ENCODE data around the gene SCART1. TPM values are rescaled to one million over a fixed set of nuclear protein-coding genes. Genes with fewer than 3 reads are reported as not detected.

Gene SCART1
- total RNA-seq, 6 experiments from 2014 or later = 0.18 to 1.6 (median 0.33) TPM

DNA sequence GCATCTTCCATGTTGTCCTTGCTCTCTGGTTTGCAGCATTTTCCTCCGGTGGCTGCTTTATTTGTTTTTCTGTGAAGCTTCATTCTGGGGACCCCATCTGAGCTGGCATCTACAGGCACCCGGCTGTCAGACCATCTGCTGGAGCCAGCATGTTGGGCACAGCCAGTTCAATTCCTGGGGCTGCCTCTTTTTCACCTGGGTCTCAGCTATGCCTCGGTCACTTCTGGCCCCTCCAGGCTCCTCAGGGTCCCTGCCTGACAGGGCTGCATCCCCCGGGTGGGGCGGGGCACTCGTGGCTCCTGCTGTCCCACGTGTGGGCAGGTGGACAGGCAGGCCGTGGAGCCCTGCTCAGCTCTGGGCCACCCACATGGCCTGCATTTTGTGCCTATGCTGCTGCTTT, 8.1 kb downstream of the SCART1 start:
- 81% methylated on average over 3 of the region's 8 CpGs for WGBS (ENCODE audit: insufficient coverage, low coverage, low lambda C conversion rate, missing lambda C conversion rate)
- Histone ChIP-seq H3K27me3 (no peaks in the 10 kb centered on the region), H3K4me3 (no peak overlapping the region), H3K36me3 (no peaks in the 10 kb centered on the region), H3K27ac (no peak overlapping the region), H3K4me1 (no peaks in the 10 kb centered on the region), H3K9me3 (no peaks in the 10 kb centered on the region)
- TF ChIP-seq, protein P1, sequence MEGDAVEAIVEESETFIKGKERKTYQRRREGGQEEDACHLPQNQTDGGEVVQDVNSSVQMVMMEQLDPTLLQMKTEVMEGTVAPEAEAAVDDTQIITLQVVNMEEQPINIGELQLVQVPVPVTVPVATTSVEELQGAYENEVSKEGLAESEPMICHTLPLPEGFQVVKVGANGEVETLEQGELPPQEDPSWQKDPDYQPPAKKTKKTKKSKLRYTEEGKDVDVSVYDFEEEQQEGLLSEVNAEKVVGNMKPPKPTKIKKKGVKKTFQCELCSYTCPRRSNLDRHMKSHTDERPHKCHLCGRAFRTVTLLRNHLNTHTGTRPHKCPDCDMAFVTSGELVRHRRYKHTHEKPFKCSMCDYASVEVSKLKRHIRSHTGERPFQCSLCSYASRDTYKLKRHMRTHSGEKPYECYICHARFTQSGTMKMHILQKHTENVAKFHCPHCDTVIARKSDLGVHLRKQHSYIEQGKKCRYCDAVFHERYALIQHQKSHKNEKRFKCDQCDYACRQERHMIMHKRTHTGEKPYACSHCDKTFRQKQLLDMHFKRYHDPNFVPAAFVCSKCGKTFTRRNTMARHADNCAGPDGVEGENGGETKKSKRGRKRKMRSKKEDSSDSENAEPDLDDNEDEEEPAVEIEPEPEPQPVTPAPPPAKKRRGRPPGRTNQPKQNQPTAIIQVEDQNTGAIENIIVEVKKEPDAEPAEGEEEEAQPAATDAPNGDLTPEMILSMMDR (IDR thresholded peaks at IDR 0.05) = no peak
- TF ChIP-seq POLR2A (IDR thresholded peaks at IDR 0.05) = no peak
- intact Hi-C loops (cut with DNase I) = no loop called here
- no peak for DNase-seq
- no peak for ATAC-seq

DNA sequence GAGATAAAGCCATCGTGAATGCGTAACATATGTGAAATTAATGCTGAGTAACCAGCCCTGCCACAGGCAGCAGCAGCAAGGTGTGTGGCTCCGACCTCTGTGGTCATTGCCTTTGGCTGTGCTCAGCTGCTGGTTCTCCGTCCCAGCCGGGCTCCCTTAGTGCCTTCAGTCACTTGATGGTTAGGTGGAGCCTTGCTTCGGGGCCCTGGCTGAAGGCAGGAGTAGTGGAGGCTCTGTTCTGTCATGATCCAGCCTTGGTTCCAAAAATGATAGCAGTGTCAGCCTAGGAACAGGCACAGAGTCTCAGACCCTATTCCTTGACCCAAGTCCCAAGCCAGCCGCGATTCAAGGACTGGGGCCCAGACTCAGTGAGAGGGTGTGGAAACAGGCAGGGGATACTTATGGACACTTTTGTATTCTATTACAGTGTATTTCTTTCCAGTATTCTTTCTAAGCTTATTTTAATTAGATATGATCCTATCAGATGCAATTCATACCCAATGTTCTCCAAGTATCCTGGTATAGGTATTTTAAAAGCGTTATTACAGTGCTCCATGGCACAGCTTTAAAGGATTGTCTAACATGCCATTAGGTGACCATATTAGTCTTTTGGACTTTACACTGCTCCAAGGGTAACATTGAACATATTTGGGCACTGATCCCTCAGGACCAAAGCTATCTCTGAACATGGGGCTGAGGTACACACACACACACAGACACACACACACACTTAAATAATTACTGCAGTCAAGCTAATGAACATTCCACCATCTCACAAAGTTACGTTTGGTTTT, 9.0 kb downstream of the SCART1 start:
- H3K36me3 ChIP-seq = no peaks in the 10 kb centered on the region
- H3K27me3 ChIP-seq = no peaks in the 10 kb centered on the region
- H3K9me3 ChIP-seq = no peaks in the 10 kb centered on the region
- H3K27ac ChIP-seq = no peak overlapping the region
- no peaks in the 10 kb centered on the region for H3K4me1 ChIP-seq
- DNase-seq (peak in 1 of 3 donors; percentile 31), ATAC-seq (peak in 3 of 4 donors; percentile 15 to 38 (median 37))
- no peak overlapping the region for H3K4me3 ChIP-seq
- intact Hi-C loops (cut with DNase I) = no loop called here
- 85% methylated on average over 6 of the region's 10 CpGs for WGBS (ENCODE audit: insufficient coverage, low coverage, low lambda C conversion rate, missing lambda C conversion rate)
- TF ChIP-seq POLR2A (IDR thresholded peaks at IDR 0.05) = no peak
- TF ChIP-seq, protein P1 (IDR thresholded peaks at IDR 0.05) = no peak

DNA sequence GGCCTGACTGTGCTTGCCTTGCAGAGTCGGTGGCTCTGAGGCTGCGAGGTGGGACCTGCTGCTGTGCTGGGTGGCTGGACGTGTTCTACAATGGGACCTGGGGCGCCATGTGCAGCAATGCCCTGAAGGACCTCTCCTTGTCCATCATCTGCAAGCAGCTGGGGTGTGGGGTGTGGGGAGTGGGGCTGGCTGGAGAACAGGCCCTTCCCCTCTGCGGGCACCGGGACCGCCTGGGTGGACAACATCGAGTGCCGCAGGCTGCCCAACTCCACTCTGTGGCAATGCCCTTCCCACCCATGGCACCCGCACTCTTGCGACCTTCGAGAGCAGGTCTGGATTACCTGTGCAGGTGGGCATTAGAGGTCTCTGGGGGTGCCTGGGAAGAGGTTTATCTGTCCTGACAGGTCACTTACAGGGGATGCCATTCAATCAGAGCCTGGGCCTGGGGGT, 10.9 kb downstream of the SCART1 start:
- Histone ChIP-seq H3K4me3 (no peak overlapping the region), H3K27me3 (no peaks in the 10 kb centered on the region), H3K4me1 (no peaks in the 10 kb centered on the region), H3K27ac (no peak overlapping the region), H3K9me3 (no peaks in the 10 kb centered on the region), H3K36me3 (no peaks in the 10 kb centered on the region)
- no peak for ATAC-seq
- WGBS (ENCODE audit: insufficient coverage, low coverage, low lambda C conversion rate, missing lambda C conversion rate) = 100% methylated on average over 3 of the region's 12 CpGs
- intact Hi-C loops (cut with DNase I) = no loop called here
- DNase-seq = peak in 1 of 3 donors; percentile 42
- TF ChIP-seq, protein P1 (IDR thresholded peaks at IDR 0.05) = no peak
- TF ChIP-seq POLR2A (IDR thresholded peaks at IDR 0.05) = no peak

DNA sequence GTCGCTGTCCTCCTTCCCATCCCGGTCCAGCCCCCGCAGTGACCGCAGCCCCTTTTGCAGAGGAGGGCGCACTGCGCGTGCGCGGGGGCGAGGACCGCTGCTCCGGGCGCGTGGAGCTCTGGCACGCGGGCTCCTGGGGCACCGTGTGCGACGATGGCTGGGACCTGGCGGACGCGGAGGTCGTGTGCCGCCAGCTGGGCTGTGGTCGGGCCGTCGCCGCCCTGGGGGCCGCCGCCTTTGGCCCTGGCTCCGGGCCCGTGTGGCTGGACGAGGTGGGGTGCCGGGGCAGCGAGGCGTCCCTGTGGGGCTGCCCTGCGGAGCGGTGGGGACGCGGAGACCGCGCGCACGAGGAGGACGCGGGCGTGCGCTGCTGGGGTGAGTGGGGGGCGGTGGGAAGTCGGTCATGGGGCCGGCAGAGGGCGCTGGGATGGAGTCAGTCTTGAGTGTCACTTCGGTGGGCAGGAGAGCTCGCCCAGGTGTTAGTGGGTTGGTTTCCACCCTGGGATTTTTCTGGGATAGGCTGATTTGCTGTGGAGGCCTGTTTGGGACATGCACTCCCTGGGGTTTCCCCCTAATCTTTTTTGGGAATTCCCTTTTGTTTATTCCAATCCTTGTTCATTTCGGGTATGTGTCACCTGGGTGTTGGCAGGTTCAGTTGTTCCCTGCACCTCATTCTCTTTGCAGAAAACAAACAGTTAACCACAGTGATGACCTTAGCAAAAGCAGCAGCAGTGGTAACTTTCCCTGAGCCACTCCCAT, 11.6 kb downstream of the SCART1 start:
- no peak overlapping the region for H3K4me3 ChIP-seq
- ATAC-seq (peak in 1 of 4 donors; percentile 9), DNase-seq (no peak)
- H3K27ac ChIP-seq = no peak overlapping the region
- no peaks in the 10 kb centered on the region for H3K9me3 ChIP-seq
- TF ChIP-seq, protein P1 (IDR thresholded peaks at IDR 0.05) = no peak
- TF ChIP-seq POLR2A (IDR thresholded peaks at IDR 0.05) = no peak
- H3K4me1 ChIP-seq = no peaks in the 10 kb centered on the region
- H3K27me3 ChIP-seq = no peaks in the 10 kb centered on the region
- intact Hi-C loops (cut with DNase I) = no loop called here
- H3K36me3 ChIP-seq = no peaks in the 10 kb centered on the region
- 23% methylated on average over 10 of the region's 55 CpGs for WGBS (ENCODE audit: insufficient coverage, low coverage, low lambda C conversion rate, missing lambda C conversion rate)

Measured in right lobe of liver (tissue), 6 donors.